ENCODE results near the gene EIF4G2. TPM values are rescaled to one million over a fixed set of nuclear protein-coding genes. Genes with fewer than 3 reads are reported as not detected.

EIF4G2 gene
- total RNA-seq, 2 experiments from 2014 or later, result 757 to 842 TPM

DNA sequence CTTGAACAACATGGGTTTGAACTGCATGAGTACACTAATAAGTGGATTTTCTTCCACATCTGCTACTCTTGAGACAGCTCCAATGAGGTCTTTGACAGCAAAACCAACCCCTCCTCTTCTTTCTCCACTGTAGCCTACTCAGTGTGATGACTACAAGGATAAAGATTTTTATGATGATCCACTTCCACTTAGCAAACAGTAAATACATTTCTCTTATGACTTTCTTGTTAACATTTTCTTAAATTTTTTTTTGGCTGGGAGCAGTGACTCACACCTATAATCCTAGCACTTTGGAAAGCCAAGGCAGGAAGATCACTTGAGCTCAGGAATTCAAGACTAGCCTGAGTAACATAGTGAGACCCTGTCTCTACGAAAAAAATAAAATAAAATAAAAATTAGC, 9.9 kb upstream of the EIF4G2 start:
- Mint-ChIP-seq H3K27ac (no peak overlapping the region), H3K9me3 (no peaks in the 10 kb centered on the region), H3K36me3 (ENCODE audit: low read depth) (no peaks in the 10 kb centered on the region), H3K4me3 (no peak overlapping the region), H3K27me3 (peaks cover 4% of the 10 kb centered on the region), H3K4me1 (ENCODE audit: low read depth) (peaks cover 6% of the 10 kb centered on the region)
- POLR2A ChIA-PET, result interaction anchor here (2.0 kb wide), 1 partner anchor 39 kb away, joined by 6 read pairs; the partner anchor contains the start of gene ZBED5
- DNase-seq (no peak), ATAC-seq (no peak)
- intact Hi-C loops (cut with micrococcal nuclease), result no loop called here
- CTCF ChIA-PET, result interaction anchor here (1.4 kb wide), 1 partner anchor 14 kb away, joined by 3 read pairs; no protein-coding TSS in a partner anchor
- TF ChIP-seq, protein P1, sequence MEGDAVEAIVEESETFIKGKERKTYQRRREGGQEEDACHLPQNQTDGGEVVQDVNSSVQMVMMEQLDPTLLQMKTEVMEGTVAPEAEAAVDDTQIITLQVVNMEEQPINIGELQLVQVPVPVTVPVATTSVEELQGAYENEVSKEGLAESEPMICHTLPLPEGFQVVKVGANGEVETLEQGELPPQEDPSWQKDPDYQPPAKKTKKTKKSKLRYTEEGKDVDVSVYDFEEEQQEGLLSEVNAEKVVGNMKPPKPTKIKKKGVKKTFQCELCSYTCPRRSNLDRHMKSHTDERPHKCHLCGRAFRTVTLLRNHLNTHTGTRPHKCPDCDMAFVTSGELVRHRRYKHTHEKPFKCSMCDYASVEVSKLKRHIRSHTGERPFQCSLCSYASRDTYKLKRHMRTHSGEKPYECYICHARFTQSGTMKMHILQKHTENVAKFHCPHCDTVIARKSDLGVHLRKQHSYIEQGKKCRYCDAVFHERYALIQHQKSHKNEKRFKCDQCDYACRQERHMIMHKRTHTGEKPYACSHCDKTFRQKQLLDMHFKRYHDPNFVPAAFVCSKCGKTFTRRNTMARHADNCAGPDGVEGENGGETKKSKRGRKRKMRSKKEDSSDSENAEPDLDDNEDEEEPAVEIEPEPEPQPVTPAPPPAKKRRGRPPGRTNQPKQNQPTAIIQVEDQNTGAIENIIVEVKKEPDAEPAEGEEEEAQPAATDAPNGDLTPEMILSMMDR (IDR thresholded peaks at IDR 0.05), result no peak

DNA sequence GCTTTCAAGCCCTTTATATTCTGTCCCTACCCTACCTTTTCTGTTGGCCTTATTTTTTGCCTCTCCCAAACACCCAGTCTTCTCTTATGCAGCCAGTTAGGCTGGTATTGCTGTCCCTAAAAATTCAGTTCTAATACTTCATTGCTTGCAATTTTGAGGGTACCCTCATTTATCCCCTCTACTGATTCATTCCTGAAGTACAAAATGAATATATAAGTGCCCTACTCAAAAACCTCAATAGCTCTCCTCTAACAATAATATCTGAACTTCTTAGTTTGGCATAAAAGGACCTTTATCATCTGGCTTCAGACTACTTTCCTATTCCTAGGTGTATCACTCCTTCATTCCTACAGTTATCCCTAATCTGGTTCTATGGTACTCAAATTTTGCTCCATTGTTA, 5.2 kb upstream of the EIF4G2 start:
- CTCF ChIA-PET, result no interaction called here
- Mint-ChIP-seq H3K27me3 (peaks cover 4% of the 10 kb centered on the region), H3K27ac (no peak overlapping the region), H3K9me3 (no peaks in the 10 kb centered on the region), H3K4me1 (ENCODE audit: low read depth) (peaks cover 12% of the 10 kb centered on the region), H3K4me3 (no peak overlapping the region), H3K36me3 (ENCODE audit: low read depth) (peaks cover 2% of the 10 kb centered on the region)
- ATAC-seq, result no peak
- POLR2A ChIA-PET, result no interaction called here
- no peak for DNase-seq
- TF ChIP-seq, protein P1 (IDR thresholded peaks at IDR 0.05), result no peak
- intact Hi-C loops (cut with micrococcal nuclease), result no loop called here

DNA sequence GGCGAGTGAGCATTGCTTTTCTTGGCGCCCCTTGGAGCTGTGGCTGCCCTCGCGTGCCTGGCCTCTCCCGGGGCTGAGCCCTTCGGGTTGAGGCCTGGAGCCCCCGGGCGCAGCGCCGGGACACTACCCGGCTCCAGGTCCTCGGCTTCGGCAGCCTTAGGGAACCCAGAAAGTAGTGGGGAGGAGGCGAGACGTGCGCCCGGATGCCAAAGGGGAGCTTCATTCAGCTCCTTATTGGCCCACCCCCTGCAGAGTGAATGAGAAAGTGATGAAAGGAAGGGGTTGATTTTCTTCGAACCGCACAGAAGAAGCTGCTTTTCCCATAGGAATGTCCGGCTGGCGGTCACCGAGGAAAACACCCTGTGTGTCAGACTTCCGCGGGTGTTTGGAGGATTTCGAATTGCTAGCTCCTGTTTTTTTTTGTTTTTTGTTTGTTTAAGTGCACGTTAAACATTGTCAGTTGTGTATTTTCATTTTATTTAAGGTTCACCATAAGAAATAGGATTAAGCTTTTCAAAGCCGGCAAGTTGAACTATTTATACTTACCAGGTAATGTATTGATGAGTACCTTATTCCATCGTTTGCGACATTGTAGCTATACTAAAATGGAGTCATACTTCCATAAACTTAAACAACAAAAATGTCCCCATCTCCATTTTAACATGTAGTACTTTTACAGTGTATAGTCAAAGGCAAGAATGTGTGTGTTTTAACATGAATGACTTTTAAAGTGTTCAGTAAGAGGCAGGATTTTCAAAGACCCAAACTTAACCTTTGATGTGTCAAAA, 841 bp upstream of the EIF4G2 start:
- Mint-ChIP-seq H3K27ac (peak overlapping the region; percentile 98), H3K9me3 (no peaks in the 10 kb centered on the region), H3K36me3 (ENCODE audit: low read depth) (peaks cover 40% of the 10 kb centered on the region), H3K4me3 (peak overlapping the region; percentile 94), H3K27me3 (no peaks in the 10 kb centered on the region), H3K4me1 (ENCODE audit: low read depth) (peaks cover 33% of the 10 kb centered on the region)
- ATAC-seq, result peak; percentile 6
- peak; percentile 58 for DNase-seq
- intact Hi-C loops (cut with micrococcal nuclease), result loop anchor here (2.0 kb wide), 1 partner anchor 49 kb away; the partner anchor contains the start of gene ZBED5
- TF ChIP-seq, protein P1 (IDR thresholded peaks at IDR 0.05), result no peak
- CTCF ChIA-PET, result interaction anchor here (0.8 to 3.3 kb wide), 13 partner anchors 13 to 122 kb away, joined by 3 to 25 read pairs (median 4); partner anchors contain the start of gene ZBED5
- POLR2A ChIA-PET, result interaction anchor here (0.6 to 5.7 kb wide), 30 partner anchors 10 to 1209 kb away, joined by 3 to 134 read pairs (median 6); partner anchors contain the start of genes CTR9 and ZBED5

DNA sequence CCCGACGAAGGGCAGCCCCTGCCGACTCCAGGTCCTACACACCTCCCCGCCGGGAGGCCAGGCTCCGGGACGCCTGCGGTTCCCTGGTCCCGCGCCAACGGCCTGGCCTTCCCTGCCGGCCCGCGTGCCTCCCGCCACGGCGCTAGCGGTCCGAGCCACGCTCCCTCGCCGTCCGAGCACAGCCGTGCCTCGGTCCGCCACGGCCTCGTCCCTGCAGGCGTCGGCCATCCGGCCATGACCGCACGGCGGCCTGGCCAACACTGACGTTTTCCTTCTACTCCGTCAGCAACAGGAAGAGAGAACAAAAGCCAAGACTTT, 532 bp downstream of the EIF4G2 start:
- peaks cover 54% of the 10 kb centered on the region for H3K36me3 Mint-ChIP-seq (ENCODE audit: low read depth)

More for the DNA sequence above, 532 bp downstream of the EIF4G2 start:
- no peak for ATAC-seq
- intact Hi-C loops (cut with micrococcal nuclease), result loop anchor here (2.0 kb wide), 1 partner anchor 51 kb away; the partner anchor contains the start of gene ZBED5
- no peaks in the 10 kb centered on the region for H3K9me3 Mint-ChIP-seq
- ChIA-PET POLR2A (interaction anchor here (0.6 to 5.7 kb wide), 22 partner anchors 9 to 1207 kb away, joined by 3 to 134 read pairs (median 8); partner anchors contain the start of genes CTR9 and ZBED5), CTCF (interaction anchor here (1.0 to 3.3 kb wide), 4 partner anchors 15 to 220 kb away, joined by 3 to 25 read pairs (median 12); partner anchors contain the start of gene ZBED5)
- DNase-seq, result no peak
- no peaks in the 10 kb centered on the region for H3K27me3 Mint-ChIP-seq
- peak overlapping the region; percentile 94 for H3K4me3 Mint-ChIP-seq
- H3K27ac Mint-ChIP-seq, result peak overlapping the region; percentile 98
- H3K4me1 Mint-ChIP-seq (ENCODE audit: low read depth), result peaks cover 39% of the 10 kb centered on the region
- TF ChIP-seq, protein P1 (IDR thresholded peaks at IDR 0.05), result no peak

Measured in activated CD8-positive, alpha-beta T cell treated with anti-CD3 and anti-CD28 coated beads for 36 hours (primary cell).